Mucosa of gallbladder (tissue), 1 donor: Measurements from ENCODE around the gene ANO4. TPM values are rescaled to one million over a fixed set of nuclear protein-coding genes. Genes with fewer than 3 reads are reported as not detected.
"Not testable (repeated sequence)": the region's sequence is repeated elsewhere in the genome, so short reads cannot be mapped to it uniquely, and the experiment has no call there.

ENCODE experiments used
- DNase-seq: peaks from one replicate; pipeline ENCODE4 v3.0.0-alpha.2; 2020; ENCODE audit warnings: low spot score
- total RNA-seq: library from RNA; stranded (reverse); gene quantifications from one replicate; pipeline ENCODE4 v1.2.1, GENCODE V29; 2021
- donor health status: DM: no; HTN: no; CAD: no.

ANO4 gene
- total RNA-seq, 1 donor from 2014 or later: 0.12 TPM

DNA sequence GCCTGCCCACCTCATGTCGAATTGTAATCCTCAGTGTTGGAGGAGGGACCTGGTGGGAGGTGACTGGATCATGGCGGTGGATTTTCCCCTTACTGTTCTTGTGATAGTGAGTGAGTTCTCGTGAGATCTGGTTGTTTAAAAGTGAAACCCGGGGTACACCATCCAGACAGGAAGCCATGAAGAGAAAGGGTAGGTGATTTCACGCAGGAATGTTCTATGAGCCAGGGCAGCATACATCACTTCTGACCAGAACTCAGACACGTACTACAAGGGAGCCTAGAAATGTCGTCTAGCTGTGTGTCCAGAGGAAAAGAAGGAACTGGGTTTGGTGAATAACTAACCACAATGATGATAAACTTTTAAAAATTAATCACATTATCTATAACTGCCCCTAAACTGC is 80.6 kb downstream of the ANO4 start:
- DNase-seq: no peak

DNA sequence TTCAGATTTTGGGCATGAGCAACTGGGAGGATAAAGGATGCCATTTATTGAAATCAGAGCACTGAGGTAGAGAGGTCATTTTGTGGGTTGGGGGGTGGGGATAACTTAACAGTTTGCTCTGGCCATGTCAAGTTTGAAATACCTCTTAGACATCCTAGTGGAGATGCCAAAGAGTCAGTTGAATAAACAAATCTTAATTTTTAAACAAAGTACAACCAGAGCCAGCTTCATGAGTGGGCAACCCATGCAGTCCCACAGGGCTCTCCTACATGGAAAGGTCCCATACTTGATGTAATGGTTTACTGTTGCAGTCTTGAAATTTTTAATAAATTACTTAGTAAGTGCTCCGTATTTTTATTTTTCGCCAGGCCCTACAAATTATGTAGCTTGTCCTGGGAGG is 81.2 kb downstream of the ANO4 start:
- no peak for DNase-seq

DNA sequence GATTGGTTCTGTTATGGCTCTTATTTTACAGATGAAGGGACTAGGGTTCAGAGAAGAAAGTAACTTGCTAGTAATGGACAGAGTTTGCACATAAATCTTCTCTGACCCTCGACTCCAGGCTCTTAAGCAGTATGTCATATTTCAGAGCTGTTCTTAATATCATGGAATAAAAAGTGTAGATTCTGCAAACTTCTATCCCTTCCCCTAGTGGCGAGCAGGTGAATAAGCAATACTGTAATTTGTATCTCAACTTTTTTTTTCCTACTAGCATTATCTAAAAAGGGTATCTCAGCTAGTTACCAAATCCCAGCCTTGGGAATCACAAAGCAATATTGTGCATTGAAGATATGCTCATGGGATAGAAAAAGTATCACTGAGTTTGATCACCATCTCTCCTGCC is 83.2 kb downstream of the ANO4 start:
- DNase-seq: no peak

DNA sequence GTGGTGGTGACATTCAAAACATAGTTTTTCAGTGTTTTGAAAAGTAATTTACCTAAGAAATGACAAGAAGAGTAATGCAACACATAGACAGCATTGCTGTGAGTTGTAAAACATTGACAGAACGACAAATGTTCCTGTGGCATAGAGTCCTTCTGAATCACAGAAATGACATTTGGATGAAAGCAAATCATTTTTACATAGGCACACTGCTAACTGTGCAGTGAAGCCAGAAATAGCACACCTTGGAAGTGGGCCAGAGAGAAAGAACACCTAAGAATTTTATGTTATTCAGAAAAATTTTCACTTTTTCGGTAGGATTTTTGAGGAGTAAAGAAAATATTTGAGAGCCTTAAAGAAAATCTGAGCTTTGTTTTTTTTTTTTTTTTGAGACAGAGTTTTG is 100.6 kb downstream of the ANO4 start:
- no peak for DNase-seq

DNA sequence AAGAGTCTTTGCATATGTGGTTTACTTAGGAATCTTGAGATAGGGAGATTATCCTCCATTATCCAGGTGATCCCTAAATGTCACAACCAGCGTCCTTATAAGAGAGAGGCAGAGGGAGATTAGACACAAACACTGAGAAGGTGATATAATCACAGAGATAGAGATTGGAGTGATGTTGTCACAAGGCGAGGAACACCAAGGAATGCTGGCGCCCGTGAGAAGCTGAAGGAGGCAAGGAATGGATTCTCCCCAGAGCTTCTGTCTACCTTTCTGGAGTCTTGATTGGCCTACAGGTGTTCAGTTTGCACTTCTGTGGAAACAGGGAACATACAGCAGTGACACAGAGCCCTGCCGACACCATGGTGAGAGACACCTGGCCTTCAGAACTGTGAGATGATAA is 101.6 kb downstream of the ANO4 start:
- no peak for DNase-seq

DNA sequence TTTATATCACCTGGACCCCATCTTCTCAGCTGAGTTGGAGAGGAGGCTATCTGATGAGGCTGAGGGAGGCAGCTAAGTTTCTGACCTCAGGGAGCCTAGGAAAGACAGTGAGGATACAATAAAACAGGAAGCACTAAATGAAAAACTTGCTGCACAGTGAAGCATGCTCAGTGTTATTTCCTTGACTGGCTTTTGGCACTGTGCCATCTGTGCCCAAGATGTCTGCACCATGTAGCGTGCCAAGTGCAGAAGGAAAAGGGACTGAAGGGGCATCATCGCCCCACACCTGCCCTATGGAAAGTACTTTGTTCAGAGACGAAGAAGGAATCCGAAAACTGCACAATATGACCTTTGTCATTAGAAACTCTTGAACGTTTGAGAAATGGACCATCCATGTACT is 102.7 kb downstream of the ANO4 start:
- no peak for DNase-seq

DNA sequence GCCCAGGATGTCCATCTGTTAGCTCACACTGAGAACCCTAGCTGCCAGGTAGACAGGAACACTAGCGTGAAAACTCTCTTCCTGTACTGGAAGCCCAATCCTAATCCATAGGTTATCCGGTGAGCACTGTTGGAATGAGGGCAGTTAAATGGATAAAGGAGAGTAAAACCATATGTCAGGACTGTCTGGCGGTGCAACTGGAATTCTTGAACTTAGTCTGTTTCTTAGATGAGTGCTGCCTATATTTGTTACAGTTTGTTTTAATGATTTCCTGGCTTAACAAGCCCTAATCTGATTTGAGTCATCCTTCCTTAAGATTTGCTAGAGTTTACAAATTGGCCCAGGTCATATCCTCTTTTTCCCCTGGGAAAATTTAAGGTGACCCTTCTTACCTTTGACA is 104.7 kb downstream of the ANO4 start:
- DNase-seq: no peak

DNA sequence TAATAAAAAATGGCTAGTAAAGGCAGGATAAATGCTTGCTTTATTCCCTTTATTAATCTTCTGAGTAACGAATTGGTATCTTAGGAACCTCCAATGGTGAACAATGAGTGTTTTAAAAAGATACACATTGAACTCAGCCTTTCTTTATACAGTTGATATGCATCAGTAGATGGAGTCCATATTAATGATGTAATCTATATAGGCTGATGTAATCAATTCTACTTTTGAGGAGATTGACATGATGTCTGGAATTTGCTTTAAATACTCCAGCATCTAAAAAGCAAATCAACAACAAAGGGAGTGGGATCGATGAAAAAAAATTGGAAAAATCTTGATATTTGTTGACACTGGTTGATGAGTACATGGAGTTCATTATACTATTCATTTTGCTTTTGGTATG is 106.2 kb downstream of the ANO4 start:
- no peak for DNase-seq

DNA sequence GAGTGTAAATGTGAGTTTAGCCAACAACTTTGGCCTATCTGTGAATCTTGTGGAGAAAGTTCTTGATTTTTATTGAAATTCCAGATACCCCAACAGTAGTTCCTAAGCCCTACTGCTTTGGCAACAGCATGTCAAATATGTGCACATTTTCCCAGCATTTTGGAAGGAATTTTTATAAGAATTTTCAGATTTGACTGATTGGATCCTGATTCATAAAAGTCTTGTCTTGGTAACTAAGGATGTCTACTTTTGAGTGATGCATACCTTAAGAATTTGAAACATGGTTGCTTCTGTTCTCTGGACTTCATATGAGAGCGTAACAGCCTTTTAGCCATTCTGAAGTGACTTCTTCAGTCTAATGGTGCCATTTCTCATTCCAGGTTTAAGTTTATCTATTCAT is 106.7 kb downstream of the ANO4 start:
- no peak for DNase-seq

DNA sequence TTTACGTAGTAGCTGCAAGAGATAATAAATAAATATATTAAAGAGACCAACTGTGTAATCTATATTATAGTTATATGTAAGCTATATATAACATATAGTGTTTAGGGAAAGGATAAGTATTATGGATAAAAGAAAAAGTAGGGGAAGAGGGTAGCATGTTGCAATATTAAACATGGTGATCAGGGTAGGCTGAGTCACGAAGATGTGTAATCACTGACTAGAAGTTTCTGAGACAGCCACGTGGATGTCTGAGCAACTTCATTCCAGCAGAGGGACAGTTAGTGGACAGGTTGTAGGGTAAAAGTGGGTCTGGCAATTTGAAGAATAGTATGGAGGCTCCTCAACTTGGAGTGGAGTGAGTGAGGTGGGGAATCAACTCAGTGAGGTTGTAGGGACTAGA is 109.7 kb downstream of the ANO4 start:
- no peak for DNase-seq

DNA sequence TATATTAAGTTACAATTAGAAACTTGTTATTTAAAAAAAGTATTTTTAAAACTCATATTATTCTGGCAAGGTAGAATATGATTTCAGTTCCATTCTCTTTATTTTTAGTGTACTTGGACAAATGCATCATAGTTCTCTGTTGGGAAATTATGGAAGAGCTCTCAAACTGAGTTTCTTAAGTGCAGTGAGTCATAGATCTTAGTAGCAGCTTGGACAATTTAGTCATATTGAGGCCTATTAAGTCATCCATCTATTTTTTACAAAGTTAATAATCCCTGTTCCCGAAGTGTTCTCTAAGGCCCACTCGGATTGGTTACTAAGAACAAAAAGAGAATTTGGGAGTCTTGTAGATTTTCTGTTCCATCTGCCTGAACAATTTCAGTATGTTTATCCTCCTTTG is 113.9 kb downstream of the ANO4 start:
- no peak for DNase-seq

DNA sequence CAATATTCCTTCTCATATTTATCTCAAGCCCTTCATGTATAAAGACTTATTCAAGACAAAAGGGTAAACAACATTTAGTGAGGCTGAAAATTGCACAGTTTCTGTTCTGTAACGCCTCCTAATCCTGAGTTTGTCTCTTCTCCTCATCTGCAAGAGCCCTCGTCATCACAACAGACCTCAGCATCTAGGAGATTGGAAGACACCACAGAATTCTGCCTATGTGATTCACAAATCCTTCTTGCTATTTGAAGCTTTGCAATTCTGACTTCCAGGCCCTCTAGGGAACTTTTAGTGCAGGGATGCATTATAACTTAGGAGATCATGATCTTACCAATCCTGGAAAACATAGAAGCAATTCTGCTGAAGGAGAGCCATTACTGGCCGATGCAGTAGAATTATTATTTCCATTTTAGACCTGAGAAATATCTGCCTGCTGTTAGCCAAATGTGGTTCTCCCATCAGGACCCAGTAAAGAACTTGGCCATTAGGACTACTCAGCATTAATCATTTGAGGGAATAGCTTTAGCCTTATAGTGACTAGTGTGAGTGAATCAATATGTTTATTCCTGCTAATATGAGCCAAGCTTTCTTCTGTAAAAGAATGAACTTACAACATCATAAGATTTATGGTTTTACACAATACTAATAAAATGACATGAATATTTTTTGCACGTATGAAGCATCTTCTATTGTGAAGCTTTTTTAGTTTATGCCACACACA is 119.5 kb downstream of the ANO4 start:
- DNase-seq: no peak

DNA sequence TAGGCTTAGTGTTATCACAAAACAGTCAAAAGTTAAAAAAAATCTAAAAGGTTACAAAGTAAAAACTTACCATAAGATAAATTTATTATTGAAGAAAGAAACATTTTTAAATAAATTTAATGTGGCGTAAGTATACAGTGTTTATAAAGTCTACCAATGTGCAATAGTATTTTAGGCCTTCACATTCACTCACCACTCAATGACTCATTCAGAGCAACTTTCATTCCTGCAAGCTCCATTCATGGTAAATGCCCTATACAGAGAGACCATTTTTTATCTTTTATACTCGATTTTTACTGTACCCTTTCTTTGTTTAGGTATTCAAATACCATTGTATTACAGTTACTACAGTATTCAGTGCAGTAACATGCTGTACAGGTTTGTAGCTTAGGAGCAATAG is 124.5 kb downstream of the ANO4 start:
- DNase-seq: no peak

DNA sequence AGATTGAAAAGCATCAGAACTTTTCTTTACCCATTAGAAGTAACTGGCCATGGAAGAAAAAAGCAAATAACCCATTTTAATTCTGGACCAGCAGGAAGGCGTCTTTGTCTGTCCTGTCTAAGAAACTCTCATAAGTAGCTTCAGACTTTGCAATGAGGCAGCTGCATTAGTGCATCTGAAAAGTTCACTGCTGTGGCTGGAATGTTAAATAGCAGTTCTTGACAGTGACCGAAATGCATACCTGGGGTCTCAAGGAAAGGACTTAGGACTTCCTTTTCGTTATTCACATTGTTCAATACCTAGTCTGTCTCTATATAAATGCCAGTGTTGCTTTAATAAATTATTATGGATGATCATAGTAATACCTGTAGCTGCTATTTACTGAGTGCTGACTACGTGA is 125.9 kb downstream of the ANO4 start:
- no peak for DNase-seq

DNA sequence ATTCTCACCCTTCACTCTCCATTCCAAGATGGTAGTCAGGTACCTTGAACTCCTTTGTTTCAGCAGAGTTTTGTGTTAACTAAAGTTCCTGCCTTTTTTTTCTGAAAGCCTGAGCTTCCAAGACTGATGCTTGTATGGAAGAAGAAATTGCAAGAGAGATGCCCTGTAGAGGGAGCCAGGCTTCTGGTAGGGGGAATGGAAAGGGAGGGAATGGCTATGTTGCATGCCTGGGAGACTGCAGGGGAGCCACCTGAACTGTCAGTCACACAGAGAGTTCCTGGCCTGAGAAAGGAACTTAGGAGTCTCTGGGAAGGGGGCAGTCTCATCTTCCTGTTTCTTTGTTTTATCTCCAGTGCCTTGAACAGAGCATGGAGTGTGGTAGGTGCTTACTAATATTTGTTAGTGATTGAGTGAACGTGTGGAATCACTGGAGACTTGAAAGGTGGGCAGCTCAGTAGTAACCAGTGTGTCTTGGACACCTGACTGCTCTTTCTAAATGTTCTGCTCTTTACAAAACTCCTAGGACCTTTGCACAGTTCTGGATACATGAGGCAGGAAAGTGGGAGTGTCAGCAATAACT is 132.2 kb downstream of the ANO4 start:
- peak; percentile 11 for DNase-seq

DNA sequence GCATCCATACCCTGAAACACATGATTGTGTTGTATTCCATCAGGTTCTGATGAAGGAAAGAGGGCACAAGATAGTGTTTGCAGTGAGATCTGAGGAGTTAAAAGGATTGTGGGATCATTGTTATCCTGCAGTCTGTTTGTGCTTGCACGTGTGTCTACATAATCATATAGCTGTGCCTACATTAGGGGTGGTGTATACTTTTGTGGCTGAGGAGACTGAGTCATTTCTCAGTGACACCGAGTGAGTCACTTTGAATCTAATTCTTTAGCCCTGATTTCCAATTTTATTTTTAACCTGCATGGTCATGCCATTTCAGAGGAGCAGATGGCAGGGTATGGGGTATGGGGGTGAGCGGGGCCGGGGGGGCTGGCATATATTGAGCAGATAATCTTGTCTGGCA is 133.2 kb downstream of the ANO4 start:
- no peak for DNase-seq

DNA sequence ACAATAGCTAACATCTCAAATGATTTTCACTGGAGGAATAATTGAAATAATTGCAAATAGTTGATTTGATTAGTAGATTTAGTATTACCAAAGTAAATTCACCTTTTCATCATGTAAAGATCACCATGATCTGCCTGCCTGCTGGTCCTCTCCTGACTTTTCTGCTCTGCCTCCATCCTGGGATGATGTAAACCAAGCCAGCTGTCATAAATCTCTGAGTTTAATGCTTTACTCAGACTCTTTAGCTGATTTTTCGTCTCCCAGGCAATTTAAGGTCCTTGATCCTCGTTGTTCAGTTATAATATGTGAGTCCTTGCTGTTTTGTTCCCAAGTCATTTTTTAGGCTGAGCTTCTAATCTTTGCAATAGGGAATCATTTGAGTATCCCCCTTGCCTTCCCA is 138.0 kb downstream of the ANO4 start:
- no peak for DNase-seq

DNA sequence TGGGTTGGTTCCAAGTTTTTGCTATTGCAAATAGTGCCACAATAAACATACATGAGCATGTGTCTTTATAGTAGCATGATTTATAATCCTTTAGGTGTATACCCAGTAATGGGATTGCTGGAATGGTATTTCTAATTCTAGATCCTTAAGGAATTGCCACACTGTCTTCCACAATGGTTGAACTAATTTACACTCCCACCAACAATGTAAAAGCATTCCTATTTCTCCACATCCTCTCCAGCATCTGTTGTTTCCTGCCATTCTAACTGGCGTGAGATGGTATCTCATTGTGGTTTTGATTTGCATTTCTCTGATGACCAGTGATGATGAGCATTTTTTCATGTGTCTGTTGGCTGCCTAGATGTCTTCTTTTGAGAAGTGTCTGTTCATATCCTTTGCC is 139.0 kb downstream of the ANO4 start:
- not testable (repeated sequence) for DNase-seq

DNA sequence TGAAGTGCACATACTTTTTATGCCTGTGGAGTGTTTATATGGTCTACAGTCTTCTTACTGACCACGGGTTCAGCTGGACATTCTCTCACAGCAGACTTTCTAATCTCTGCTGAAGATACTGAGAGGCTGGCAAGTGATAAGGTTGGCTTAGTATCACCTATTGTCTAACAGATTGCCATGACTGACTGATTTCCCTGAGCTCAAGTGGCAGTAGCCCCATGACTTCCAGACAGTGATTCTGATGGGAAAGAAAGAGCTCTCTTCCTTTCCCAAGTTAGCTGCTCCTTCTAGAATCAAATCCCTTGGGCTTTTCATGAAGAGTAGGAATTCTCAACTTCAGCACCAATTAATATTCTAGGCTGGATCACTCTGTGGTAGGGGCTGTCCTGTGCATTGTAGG is 141.4 kb downstream of the ANO4 start:
- DNase-seq: no peak

DNA sequence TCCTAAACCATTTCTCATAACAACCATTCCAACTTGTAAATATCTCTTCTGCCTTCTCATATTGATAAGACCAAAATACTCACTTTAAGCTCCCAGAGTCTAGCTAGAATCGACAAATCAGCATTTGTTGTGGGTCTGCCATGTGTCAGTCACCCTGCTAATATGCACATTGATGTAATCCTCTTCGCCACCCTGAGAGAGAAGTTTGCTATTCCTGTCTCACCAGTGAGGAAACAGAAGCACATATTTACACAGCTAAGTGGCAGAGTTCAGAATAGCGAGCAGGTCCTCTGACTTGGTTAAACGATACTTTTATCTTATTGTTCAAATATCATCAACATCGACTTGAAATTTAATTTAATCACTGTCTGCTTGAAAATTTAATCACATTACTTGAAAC is 142.1 kb downstream of the ANO4 start:
- DNase-seq: no peak

DNA sequence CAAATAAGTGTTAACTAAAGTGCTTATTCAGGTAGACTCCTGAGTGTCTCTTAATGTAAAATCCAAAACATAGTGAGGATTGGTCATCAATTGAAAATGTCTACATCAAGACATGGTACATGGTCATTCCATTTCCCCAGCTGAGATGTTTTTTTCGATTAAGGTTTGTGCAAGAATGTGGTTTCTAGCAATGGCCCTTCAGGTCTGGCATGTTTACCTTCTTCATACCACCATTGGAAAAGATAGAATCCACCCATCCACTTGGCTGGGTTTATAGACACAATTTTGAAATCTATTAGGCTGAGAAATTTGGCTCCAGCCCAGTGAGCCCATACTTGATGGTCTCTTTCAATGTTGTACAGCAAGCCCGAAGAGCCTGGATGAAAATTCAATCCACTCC is 145.9 kb downstream of the ANO4 start:
- DNase-seq: no peak

DNA sequence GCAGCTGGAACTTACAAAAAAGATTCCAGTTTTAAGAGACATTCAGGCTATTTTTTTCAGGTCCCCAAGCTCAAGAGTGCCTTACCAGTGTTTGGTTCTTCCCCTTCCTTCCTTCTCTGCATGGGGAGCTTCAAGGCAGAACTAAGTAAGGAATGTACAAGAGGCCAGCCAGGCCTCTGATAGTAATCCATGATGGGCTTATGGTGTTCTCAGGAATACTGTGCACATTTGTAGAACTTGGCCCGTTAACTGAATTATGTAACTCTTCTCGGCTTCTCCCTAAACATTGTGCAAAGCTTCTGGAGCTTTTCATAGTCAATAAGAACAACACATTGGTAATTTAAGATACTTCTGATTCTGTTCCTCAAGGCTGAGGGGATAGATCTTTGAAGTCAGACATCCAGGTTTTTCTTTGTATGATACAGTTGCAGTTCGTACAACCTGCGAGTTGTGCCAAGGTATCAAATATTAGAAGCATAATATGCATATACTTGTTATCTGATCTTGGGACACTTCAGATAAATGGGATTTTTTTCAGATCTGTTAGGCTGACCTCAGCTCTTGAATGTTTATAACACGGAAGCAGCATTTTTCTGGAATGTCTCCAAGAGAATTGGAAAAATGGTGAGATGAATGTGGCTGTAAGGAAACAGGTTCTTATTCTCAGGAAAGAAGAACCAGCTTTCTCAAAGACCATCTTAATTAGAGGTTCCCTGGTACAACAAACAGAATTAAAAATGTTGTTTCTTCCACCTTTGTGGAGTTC is 148.6 kb downstream of the ANO4 start:
- no peak for DNase-seq

DNA sequence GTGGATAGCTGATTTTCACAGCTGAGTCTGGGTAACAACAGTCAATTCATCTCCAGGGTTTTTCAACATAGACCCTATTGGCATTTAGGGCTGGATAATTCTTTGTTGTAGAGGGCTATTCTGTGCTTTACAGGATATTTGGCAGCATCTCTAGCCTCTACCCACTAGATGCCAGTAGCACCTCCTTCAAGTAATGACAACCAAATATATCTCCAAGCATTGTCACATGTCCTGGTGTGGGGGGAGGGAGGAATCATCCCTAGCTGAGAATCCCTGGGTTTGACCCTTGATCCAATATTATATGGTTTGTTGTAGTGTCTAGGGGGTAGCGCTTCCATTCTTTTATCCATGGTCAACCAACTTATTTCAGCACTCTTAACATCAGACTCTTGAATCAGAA is 157.2 kb downstream of the ANO4 start:
- no peak for DNase-seq
